NCI-H748 treated with DMSO at 0.1 percent for 48 hours (cell line): ENCODE data around the gene TCEA2.
"Not testable (repeated sequence)": the region's sequence is repeated elsewhere in the genome, so short reads cannot be mapped to it uniquely, and the experiment has no call there.

Experiments
- DNase-seq: peaks from one replicate; lab custom pipeline; 2025; lab: John Stamatoyannopoulos, UW

The TCEA2 gene

DNA sequence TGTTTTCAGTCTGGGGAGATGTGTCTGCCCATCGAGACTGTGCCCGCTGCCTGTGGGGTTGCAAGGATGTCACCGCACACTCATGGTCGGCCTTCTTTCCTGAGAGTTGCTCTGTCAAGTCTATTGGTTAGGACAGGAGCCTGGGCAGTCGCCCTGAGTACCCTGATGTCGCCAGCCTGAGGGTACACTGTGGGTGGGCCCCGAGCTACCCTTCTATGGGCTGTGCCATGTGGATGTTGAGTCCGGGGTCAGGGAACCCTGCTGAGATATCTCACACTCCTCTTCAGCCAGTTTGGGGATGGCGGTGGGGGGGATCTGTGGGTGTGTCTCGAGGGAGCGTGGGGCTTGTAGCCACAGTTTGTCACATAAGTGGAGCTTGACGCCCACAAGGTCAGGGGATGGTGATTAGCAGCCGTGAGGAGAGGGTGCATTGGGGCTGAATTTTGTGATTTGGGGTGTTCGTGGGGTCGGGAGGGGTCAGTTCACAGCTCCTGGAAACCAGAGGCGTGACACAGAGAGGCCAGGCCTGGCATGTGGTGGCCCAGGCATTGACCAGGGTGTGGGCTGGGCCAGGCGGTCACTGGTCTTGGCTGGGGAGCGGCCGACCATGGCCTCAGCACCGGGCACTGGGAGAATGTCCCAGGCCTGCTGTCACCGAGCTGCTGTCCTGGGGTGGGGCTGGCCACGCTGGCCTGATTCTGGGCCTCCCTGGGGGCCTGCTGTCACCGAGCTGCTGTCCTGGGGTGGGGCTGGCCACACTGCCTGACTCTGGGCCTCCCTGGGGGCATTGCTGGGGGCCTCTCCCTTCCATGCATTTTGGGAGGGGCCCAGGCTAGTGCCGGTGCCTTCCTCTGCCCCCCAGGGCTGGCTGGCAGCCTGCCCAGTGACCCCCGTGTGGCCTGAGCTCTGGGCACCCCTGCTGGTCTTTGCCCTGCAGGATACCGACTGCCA, 46.0 kb downstream of the TCEA2 start:
- no peak for DNase-seq

DNA sequence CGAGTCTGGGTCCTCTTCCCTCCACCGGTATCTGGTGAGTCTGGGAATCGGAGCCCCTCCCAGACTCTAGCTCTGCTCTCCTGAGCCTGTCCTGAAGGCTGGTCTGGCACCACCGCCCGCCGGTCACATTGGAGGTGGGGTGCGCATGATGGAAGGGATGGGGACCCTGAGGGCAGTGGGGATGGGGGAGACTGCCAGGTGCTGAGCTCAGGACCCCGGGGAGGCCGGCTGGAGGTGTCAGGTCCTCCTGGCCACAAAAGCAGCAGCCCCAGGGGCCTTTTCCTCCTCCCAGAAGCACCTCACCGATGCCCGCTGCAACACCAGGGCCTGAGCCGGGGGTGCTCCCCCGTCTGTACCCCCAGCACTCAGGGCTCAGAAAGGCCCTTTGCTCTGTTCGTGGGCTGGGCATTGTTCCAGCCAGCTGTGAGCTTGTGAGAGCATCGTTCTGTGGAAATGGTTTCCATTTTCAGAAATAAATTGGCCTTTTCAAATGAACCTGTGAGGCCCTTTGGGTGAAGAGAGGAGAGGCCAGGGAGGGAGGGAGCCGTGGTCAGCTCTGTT, 46.9 kb downstream of the TCEA2 start:
- no peak for DNase-seq

DNA sequence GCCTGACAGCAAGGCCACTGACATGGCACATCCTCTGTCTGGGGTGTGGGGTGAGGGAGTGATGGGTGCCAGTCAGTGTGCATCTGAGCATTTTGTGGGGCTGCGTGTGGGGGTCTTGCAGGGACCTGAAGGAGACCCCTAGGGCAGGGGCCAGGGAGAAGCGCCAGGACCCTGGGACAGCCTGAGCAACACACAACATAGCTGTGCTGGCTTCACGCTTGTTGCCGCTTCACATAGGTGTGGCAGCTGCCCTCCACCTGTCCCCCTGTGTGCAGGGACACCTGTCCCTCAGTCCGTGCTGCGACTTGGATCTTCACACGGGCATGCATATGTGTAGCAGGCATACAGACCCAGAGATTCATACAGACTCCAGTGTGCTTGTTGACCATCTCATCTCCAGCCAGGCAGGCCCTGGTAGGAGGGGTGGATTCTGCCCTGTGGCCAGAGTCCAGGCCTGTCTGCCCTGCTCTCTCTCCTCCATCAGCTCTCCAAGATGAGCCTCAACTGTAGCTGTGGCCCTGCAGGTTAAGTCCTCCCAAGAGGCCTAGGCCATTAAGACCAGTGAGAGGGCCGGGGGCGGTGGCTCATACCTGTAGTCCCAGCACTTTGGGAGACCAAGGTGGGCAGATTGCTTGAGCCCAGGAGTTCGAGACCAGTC, 47.5 kb downstream of the TCEA2 start:
- no peak for DNase-seq

DNA sequence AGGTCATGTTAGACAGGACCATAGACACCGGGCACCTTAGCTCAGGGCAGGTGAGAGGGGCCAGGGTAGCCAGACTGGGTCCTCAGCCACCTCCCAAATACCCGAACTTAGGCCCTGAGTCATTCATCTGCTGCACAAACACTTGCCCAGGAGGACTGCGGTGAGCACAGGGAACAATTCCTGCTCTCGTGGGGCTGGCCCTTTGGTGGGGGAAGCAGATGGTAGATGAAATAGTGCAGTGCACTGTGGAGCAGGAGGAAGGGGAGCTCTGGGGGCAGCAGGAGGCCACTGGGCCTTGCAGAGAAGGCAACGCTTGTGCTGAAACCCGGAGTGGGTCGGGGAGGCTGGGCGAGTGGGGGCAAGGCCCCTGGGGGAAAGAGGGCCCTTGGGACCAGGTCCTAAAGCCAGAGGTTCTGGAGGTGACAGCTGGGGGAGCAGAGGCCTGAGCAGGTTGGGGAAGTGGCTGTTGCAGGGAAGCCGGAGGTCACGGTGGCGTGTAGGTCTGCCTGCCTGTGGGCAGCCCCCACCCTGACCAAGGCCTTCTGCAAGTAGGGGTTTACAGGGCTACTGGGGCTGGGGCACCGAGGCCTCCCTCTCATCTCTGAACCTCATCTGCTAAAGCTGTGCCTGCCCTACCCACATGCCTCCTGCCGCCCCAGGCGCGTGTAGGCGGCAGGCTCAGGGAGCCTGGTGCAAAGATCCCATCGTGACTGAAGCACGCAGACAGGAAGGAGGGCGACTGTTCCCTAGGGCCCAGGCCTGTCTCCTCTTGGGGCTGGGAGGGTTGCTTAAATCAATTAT, 49.0 kb downstream of the TCEA2 start:
- DNase-seq, result no peak

DNA sequence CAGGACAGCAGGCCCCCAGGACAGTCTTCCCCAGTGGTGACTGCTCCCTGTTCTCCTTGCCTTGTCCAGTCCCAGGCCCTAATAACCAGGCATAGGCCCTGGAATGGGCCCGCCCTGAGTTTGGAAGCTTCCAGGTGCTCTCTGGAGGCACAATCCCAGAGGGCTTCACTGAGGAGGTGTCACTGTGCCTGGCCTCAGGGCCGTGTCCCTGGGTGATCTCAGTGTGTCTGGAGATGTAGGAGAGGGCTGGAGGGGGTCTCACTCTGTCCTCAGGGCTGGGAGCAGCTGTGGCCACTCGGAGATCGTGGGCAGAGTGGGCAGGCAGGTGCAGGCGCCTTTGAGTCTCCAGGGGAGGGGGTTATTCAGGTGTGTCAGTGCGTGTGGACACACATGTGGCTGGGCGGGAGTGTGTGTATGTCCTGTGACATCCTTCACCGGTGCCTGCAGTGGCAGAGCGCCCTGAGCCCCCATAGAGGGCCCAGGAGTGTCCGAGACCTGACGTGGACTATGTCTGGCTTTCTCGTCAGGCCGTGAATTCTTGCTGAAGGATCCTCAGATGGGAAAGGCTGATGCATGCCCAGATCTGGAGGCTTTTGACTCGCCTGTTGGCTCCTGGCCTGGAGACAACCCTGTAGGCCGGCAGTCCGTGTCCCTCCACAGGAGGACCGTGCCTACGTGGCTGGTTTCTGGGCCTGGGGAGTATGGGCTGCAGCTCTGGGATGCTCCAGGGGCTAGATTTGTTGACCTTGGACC, 49.9 kb downstream of the TCEA2 start:
- DNase-seq, result no peak

DNA sequence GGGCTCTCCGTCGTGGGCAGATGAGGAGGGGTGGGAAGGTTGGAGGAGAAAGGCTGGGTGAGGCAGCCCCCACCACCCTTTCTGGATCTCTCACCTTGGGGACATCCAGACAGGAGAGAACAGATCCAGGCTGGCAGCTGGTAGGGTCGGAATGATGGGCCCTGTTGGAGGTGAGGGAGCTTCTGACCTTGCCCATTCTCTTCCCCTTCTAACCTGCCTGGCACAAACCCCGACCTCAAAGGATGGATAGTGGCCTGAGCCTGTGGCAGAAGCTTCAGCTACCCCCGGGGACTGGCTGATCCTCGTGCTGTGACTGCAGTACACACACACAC, 50.4 kb downstream of the TCEA2 start:
- no peak for DNase-seq

DNA sequence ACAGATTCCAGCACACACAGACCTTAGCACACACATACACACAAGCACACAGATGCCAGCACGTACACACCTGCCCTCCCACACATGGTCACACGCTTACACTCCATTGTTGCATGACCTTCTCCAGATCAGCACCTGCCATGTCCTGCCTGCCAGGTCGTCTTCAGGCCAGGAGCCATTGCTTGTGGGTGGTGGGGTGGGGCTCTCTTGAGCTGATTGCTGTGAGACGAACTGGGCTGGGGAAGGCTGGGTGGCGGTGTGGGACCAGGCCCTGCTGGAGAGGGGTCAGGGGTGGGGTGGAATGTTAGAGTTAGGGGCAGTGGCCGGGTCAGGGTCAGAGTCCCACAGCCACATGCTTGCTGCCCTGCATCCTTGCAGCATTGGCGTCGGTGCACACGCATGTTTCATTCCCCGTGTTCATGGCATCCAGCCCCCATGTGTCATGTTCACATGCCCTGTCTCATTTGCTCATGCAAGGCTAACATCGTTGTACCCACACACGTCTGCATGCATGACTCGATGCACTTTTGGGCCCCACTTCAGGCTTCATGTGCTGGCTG, 50.9 kb downstream of the TCEA2 start:
- DNase-seq, result no peak

DNA sequence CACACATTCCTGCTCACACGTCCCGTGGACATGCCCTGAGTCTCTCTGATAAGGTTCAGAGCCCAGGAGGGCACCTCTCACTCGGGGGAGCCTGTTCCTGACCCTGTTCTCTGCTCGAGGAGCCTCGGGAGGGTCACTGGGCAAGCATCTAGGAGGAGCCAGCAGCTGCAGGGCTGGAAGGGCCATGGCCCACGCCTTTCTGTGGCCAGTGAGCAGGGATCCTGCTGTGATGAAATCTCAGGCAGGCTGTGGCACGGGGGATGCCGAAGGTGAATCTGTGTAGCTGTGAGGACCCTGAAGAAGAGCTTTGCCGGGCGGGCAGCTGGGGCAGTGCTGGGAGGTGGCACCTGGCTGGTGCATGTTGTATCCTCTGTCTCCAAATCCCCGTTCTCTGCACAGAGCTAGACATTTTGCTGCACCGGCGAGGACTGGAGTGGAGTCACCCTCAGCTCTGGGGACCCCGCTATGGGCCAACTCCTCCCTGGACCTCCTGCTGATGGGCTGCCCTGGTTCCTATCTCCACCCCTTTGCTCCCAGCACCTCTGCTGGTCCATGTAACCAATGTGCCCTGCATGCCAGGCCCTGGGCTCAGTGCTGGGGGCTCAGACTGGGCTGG, 51.5 kb downstream of the TCEA2 start:
- DNase-seq, result no peak

DNA sequence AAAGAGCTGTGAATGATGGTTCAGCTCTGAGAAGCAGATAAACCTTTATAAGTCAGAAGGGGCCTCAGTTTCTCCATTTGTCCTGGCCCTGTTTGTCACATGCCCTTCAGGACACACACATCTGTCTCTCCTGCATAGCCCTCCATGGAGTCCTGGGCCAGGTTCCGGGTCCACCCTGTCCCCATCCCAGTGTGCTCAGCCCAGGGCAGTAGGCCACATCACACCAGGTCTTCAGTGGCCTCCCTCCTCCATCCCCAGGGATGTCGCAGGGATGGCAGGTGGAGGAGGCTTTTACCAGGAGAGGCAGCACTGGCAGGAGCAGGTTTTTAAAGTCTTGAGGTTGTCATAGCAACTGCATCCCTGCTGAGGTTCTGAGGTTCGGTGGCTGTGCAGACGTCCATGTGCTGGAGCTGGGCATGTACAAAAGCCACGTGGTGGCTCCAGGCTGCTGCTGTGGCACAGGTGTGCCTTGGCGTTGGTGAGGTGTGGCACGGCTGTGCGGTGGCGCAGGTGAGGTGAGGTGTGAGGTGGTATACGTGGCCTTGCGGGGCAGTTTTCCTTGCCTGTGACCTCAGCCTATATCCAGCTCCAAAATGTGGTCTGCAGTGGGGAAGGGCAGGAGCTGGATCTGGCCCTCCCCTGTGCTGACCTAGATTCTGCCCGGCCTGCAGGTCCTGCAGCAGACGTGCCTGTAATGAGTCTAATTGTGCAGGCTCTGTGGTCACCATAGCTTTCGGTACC, 52.3 kb downstream of the TCEA2 start:
- no peak for DNase-seq

DNA sequence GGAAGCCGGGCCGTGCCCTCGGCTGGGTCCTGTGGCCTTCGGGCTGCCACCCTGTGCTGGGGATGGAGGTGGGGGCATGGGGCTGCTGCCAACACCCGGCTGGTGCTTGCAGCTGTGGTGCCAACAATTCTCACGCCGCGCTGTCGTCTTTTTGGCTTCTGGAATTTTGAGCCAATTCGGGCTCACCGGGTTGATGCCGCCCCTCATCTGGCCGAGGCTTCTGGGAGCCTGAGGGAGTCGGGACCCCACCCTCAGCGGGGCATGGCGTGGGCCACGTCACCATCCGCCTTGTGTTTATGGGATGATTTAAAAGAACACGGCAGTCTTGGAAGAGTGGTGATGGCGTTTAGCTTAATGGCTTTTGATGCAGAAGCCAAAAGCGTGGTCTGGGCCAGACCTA, 53.0 kb downstream of the TCEA2 start:
- DNase-seq, result no peak

DNA sequence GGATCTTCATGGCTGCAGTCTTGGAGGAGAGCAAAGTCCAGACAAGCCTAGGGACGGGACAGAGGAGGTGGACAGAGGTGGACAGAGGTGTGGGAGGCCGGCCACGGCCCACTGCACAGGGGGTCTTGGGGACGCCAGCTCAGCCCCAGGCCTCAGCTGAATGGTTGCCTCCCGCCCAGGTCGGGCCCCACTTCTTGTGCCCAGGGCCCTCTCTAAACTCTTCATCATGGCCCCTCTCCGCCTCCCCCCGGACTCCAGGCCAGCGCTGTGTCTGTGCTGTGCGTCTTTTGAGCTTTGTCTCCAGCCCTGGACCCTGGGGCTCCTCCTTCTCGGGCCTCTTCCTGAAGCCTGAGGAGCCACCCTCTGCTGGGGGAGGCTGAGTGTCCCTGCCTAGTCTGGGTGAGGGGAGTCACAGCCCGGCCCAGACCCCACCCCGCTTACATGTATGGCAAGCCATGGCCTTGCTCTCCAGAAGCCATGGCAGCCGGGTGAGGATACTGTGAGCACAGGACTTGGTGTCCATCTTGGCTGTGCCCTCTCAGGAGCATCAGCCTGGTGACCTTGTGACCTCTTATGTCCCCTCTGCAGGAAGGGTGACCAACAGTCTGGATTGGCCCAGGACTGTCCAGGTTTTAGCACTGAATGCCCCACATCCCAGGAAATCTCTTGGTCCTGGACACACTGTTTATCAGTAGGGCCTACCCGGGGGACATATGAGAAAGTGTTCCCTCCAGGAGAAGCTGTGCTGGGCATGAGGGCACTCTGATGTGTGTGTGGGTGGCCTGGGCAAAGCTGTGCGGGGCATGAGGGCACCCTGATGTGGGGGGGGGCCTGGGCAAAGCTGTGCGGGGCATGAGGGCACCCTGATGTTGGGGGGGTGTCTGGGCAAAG, 53.8 kb downstream of the TCEA2 start:
- DNase-seq, result no peak

DNA sequence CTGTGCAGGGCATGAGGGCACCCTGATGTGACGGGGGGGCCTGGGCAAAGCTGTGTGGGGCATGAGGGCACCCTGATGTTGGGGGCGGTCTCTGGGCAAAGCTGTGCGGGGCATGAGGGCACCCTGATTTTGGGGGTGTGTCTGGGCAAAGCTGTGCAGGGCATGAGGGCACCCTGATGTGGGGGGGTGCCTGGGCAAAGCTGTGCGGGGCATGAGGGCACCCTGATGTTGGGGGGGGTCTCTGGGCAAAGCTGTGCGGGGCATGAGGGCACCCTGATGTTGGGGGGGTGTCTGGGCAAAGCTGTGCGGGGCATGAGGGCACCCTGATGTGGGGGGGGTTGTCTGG, 54.4 kb downstream of the TCEA2 start:
- not testable (repeated sequence) for DNase-seq

DNA sequence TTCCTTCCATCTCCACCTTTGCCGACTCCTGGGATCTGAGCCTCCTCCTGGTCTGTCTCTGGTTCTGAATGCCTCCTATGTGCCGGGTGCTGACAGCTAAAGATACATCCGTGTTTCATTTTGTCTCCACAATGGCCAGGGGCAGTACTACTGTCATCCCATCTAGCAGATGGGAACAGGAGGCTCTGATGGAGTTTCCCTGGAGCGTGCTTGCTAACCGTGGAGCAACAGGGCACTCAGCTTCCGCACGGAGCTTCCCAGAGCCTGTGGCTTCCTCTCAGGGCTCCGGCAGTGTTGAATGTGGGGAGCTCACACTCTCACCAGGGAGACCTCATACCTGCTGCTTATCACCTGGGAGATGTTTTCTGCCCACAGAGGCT, 56.3 kb downstream of the TCEA2 start:
- no peak for DNase-seq

DNA sequence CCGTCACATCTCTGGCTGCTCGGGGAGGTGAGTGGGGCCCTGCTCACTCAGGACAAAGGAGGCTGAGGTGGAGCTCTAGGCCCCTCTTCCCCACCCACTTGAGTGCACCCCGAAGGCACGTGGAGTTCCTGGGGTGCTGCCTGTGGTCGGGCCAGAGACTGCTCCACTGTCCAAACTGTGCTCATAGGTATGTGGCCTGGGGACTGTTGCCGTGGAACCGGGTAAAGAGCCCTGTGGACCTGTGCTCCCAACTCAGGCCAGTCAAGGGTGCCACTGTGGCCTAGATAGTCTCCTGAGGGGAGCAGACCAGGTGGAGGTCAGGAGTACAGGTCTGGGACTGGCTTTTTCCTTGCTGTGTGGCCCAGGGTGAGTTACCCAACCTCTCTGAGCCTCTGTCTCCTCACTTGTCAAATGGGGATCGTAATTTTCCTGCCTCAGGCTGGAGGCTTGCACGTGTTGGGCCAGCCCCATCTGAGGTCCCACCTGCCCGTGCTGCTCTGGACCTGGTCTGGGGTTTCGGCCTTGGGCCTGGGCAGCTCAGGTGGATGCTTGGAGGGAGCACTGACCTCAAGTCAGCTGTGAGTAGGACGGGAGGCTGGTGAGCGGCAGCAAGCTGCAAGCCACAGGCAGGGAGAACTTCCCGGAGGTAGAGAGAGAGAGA, 56.8 kb downstream of the TCEA2 start:
- DNase-seq, result no peak

DNA sequence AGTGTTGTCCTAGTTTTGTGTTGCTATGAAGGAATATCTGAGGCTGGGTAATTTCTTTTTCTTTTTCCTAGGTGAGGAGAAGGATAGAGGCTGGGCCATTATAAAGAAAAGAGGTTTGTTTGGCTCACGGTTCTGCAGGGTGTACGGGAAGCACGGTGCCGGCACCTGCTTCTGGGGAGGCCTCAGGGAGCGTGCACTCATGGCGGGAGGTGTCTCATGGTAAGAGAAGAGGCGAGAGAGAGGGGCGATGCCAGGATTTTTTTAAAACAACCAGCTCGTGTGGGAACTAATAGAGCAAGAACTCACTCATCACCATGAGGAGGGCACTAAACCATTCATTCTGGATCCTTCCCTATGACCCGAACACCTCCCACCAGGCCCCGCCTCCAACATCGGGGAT, 58.6 kb downstream of the TCEA2 start:
- DNase-seq, result no peak
